Bronchial smooth muscle cell (primary cell): ENCODE results near the gene PCSK7. TPM values are rescaled to one million over a fixed set of nuclear protein-coding genes. Genes with fewer than 3 reads are reported as not detected.

Experiments used
- total RNA-seq: library from RNA; depleted of rRNA; stranded (reverse); fragments of >200 nt; gene quantifications from 2 replicates; pipeline ENCODE4 v1.2.1, GENCODE V29; 2014

Gene PCSK7
- total RNA-seq = 28.2 and 37.5 TPM in 2 replicates

DNA sequence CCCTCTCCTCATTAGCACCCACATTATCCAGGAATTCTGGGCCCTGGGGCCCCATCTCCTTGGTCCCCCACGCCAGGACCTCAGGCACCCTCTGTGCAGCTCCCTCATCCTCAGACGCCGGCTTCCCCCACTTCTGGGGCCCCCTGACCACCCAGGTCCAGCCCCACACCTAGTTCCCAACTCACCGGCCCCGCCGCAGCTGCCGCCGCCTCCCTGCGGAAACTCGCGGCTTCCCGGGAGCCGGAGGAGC, at the start of gene PCSK7:
Gene PCSK7 (minus strand): TSS at position 232 of the 250 bp plus-strand sequence. CDS start 2,229 bp downstream, outside the sequence.

DNA sequence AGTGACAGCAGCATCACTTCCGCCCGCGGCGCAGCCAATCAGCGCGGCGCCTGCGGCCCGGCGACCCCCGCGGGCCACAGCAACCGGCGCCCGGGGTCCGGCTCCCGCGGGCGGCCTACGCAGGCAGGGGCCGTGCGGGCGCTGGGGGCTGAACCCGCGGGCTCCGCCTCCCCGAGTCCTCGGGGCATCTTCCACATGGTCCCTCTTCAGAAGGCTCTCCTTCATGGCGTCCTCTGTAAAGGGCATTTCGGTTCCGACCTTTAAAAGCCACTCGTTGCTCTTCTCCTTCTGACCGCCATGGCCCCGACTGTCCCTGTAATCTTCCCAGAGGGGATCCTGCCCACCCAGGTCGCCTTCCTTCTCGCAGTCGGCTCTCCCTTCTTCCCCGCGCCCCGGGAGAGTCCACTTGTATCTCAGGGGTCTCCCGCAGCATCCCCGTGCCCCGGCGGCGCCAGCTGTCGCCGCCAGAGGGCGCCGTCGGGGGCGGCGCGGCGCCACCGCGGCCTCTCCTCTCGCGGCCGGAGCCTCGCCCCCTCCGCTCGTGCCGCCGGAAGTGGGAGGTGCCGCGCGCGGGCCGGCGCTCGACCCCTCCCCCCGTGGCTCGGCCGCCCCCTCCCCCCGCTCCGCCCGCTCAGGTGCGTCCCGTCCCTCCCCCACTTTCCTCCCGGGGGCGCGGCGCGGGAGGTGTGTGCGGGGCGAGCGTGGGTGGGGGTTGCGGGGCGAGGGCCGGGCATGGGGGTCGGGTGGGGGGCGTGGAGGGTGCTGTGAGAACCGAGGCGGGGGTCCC, 412 bp upstream of the PCSK7 start, which contains the start of gene RNF214:
Gene RNF214 (plus strand): TSS at position 580 of the 787 bp plus-strand sequence. CDS start 1,602 bp downstream, outside the sequence.

GRCh38 chr11:117199053-117199915, 32.6 kb downstream of the PCSK7 start, which contains the start of gene TAGLN:
TAGLN (plus strand) TSS chr11:117199370; CDS start chr11:117203014, 3,644 bp downstream.

DNA sequence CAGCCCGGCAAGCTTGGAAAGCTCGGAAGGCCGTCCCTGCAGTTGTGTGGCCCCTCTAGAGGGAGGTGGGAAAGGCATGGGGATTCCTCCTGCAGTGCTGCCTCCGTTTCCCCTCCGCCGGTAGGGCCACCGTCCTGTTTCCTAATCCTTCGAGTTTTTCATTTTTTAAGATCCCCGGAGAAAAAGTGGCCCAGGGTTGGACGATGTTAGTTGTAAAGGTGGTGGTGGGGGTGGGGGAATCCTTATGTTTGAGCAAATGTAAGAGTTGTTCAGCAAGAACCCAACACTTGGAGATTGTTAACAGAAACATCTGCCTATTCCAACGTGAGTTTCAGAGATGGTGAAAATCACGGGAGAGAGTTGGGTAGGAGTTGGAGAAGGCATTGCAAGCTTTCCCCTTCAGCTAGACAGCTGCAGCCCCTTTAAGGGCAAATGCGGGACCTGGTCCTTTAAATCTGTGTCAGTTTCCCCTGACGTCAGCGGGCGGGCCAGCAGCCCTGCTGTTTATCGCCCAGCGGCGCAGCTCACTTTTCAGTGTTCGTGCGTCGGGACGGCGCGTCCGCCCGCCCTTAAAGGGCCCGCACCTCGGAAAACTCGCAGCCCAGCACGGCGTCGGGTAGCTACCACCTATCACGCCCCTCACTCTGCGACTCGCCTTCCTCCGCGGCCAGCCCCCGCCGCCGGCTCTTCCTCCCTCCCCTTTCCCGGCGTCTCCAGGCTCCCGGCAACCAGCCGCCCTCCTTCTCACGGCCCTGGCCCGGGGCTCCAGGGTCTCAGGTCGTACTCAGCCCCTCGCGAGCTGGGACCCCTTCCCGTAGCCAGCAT, 53.5 kb downstream of the PCSK7 start, which contains the start of gene SIDT2:
Gene SIDT2 (plus strand): TSS at position 534 of the 825 bp plus-strand sequence. CDS start 521 bp downstream, outside the sequence.

Other genes with a start within 250 kb of the PCSK7 start
- gene SIK3, start 133.6 kb downstream of the PCSK7 start, total RNA-seq = 11.3 and 15.8 TPM in 2 replicates
- 72.0 and 78.5 TPM in 2 replicates for gene PAFAH1B2, start 87.8 kb downstream of the PCSK7 start, total RNA-seq
- 14.3 and 16.7 TPM in 2 replicates for gene SIDT2, start 53.3 kb downstream of the PCSK7 start, total RNA-seq
- 63.5 and 85.6 TPM in 2 replicates for gene TAGLN, start 32.7 kb downstream of the PCSK7 start, total RNA-seq
- gene RNF214, start 598 bp upstream of the PCSK7 start, total RNA-seq = 8.4 and 9.0 TPM in 2 replicates
- 1.9 and 2.6 TPM in 2 replicates for gene BACE1-AS, start 59.3 kb upstream of the PCSK7 start, total RNA-seq
- gene BACE1, start 84.2 kb upstream of the PCSK7 start, total RNA-seq = 22.6 and 22.9 TPM in 2 replicates
- 22.2 and 25.2 TPM in 2 replicates for gene CEP164, start 95.8 kb upstream of the PCSK7 start, total RNA-seq